Peyer's patch (tissue), 4 donors: ENCODE data around the gene ITGA8.

Source experiments
- POLR2A ChIP-seq, 2 donors: fragments of 450-650 bp; IDR thresholded peaks; one replicate each; pipeline ENCODE4 v1.5.1; 2017; ENCODE audit warnings: antibody characterized with exemption in 2 of 2, mild to moderate bottlenecking in 2 of 2, moderate library complexity in 2 of 2
- TF ChIP-seq, protein P1 (sequence below), 6 experiments: fragments of 450-650 bp in 4 of 6; fragments of 200-600 bp in 2 of 6; sonication (generic) in 1 of 6; IDR thresholded peaks; one replicate each; pipeline ENCODE4 v1.5.1; 2017 to 2019; ENCODE audit warnings: antibody characterized with exemption in 6 of 6, mild to moderate bottlenecking in 3 of 6, moderate library complexity in 1 of 6

DNA sequence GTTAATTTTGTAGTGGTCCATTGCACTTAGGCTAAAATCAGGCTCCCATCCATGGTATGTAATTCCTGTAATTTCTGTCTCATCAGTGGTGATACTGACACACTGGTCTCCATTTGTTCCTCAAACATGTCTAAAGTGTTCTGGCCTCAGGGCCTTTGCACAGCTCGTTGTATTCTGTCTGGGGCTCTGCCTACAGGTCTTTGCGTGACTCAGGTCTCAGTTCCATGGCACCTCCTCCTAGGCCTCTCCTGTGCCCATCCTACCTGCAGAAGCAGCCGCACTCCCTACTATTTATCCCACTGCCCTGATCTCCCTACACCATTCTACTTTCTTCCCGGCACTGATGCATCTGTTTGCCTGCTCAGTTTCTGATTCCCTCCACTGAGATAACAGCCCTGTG is 173.8 kb downstream of the ITGA8 start:
- TF ChIP-seq, protein P1, sequence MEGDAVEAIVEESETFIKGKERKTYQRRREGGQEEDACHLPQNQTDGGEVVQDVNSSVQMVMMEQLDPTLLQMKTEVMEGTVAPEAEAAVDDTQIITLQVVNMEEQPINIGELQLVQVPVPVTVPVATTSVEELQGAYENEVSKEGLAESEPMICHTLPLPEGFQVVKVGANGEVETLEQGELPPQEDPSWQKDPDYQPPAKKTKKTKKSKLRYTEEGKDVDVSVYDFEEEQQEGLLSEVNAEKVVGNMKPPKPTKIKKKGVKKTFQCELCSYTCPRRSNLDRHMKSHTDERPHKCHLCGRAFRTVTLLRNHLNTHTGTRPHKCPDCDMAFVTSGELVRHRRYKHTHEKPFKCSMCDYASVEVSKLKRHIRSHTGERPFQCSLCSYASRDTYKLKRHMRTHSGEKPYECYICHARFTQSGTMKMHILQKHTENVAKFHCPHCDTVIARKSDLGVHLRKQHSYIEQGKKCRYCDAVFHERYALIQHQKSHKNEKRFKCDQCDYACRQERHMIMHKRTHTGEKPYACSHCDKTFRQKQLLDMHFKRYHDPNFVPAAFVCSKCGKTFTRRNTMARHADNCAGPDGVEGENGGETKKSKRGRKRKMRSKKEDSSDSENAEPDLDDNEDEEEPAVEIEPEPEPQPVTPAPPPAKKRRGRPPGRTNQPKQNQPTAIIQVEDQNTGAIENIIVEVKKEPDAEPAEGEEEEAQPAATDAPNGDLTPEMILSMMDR (IDR thresholded peaks at IDR 0.05), result no peak
- no peak for TF ChIP-seq POLR2A (IDR thresholded peaks at IDR 0.05)
